Measurements from ENCODE around the gene GTSE1. TPM values are rescaled to one million over a fixed set of nuclear protein-coding genes. Genes with fewer than 3 reads are reported as not detected.

GTSE1 gene
- total RNA-seq, 1 experiment from 2014 or later, result 42.6 TPM

- no peak overlapping the region for H3K14ac ChIP-seq (ENCODE audit: insufficient read depth, low read length)
- no peak overlapping the region for H2BK5ac ChIP-seq (ENCODE audit: insufficient read length, low read length)
- no peak overlapping the region for H4K91ac ChIP-seq (ENCODE audit: insufficient read length, low read depth, low read length)
- no peak overlapping the region for H3K4me2 ChIP-seq (ENCODE audit: insufficient read depth, insufficient read length, low read length)
- no peak for TF ChIP-seq CTCF (conservative IDR thresholded peaks at IDR 0.05)
- H4K8ac ChIP-seq (replicated peaks; ENCODE audit: insufficient read length, low read depth, low read length), result no peak overlapping the region
- no peak overlapping the region for H3K27ac ChIP-seq (ENCODE audit: insufficient read length, low read depth, low read length)
- no peak overlapping the region for H2AFZ ChIP-seq (ENCODE audit: low read length)
- H3K27me3 ChIP-seq (ENCODE audit: insufficient read depth, low read length), result no peaks in the 10 kb centered on the region
- no peak overlapping the region for H2BK20ac ChIP-seq (ENCODE audit: low read depth, low read length, poor library complexity, severe bottlenecking)
- Mint-ChIP-seq H3K4me1 (no peaks in the 10 kb centered on the region), H3K9me3 (no peaks in the 10 kb centered on the region), H3K36me3 (ENCODE audit: insufficient read depth in 1 of 3, low read depth in 3 of 3) (peaks cover 42 to 93% (median 86%) of the 10 kb centered on the region in 3 experiments), H3K4me3 (no peak overlapping the region), H3K27me3 (ENCODE audit: low read depth) (no peaks in the 10 kb centered on the region), H3K27ac (peak overlapping the region in 2 of 3 experiments; percentile 53 to 84; a peak in 2 of 7 replicates)
- no peaks in the 10 kb centered on the region for H3K79me2 ChIP-seq (ENCODE audit: insufficient read depth, low read length)
- no peak overlapping the region for H3K56ac ChIP-seq (ENCODE audit: insufficient read length, low read depth, low read length)
- H3K4me1 ChIP-seq (ENCODE audit: insufficient read depth, low read length), result no peaks in the 10 kb centered on the region
- no peak overlapping the region for H3K23ac ChIP-seq (ENCODE audit: insufficient read length, low read depth, low read length)
- H3K23me2 ChIP-seq (ENCODE audit: insufficient read length, low read depth, low read length, poor library complexity, severe bottlenecking), result no peaks in the 10 kb centered on the region
- H4K5ac ChIP-seq (ENCODE audit: insufficient read length, low read depth, low read length), result no peak overlapping the region
- no peaks in the 10 kb centered on the region for H3K79me1 ChIP-seq (ENCODE audit: insufficient read depth, low read depth, low read length, poor library complexity, severe bottlenecking)
- H2BK12ac ChIP-seq (ENCODE audit: insufficient read length, low read depth, low read length), result no peak overlapping the region
- no peak overlapping the region for H3K4ac ChIP-seq (ENCODE audit: low read depth, low read length)
- H3K18ac ChIP-seq (ENCODE audit: insufficient read length, low read depth, low read length), result no peak overlapping the region
- no peaks in the 10 kb centered on the region for H4K20me1 ChIP-seq (ENCODE audit: control insufficient read depth, insufficient read depth, insufficient read length)
- no peak overlapping the region for H2BK15ac ChIP-seq (ENCODE audit: low read depth, low read length)
- no peak overlapping the region for H3K9ac ChIP-seq (ENCODE audit: extremely low read depth, insufficient read length, low read length)
- no peak overlapping the region for H2AK5ac ChIP-seq (ENCODE audit: insufficient read length, low read length)
- DNase-seq, result no peak
- no peak overlapping the region for H2BK120ac ChIP-seq (ENCODE audit: low read depth, low read length, poor library complexity, severe bottlenecking)
- WGBS (ENCODE audit: extremely low coverage, insufficient read length, low lambda C conversion rate), result no CpG with 5 or more reads among the region's 20 CpGs
- H3T11ph ChIP-seq (ENCODE audit: low read length), result no peak overlapping the region
- H3K9me3 ChIP-seq (ENCODE audit: control insufficient read depth, low read depth, low read length), result no peaks in the 10 kb centered on the region
These were observed 24.2 kb downstream of the GTSE1 start for GRCh38 chr22:46320716-46321386.

Measured in H9 (cell line).